Stimulated activated CD4-positive, alpha-beta T cell treated with anti-CD3 and anti-CD28 coated beads, TNF-alpha, amount 100 ng/mL, for 48 hours (primary cell): Measurements from ENCODE around the gene GMDS.

Source experiments
- DNase-seq, 3 donors: peaks; one replicate each; pipeline ENCODE4 v3.0.0-alpha.2; 2020; ENCODE audit warnings: low read depth in 3 of 3

GMDS gene

DNA sequence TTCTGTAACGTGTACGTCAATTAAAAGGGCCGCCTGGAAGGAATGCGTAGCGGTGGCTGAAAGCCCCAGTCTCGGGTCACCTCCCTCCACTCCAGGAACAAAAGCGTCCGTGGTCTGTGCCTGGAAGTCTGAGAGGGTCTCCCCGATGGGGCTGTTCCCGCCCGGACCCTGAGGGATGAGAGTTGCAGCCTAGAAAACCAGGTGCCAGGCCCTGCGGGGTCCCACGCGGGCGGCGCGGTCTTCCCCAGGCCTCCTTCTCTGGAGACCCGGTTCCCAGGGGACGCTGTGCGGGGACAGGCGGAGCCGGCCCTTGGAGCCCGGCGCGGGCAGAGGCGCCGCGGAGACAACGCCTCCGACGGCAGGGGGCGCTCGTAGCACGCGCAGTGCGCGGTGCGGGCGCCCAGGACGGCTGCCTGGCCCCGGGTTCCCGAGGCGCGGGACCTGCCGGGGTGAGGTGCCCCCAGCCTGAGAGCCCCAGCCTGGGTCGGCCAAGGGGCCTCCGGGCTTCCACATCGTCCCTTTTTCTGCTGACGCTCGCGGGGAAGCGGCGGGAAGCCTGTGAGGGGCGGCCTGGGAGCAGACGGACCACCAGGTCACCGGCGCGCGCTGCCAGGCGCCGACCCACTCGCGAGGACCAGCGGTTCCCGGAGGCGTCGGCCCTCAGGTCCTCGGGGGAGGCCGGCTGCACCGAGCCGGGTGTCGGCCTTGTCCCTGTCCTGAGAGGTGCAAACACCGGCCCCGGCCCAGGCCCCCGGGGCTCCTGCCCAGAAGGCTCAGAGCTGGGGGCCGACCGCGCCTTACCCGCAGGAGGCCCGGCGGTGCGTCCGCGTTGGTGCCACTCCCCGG lies 641.0 kb downstream of the GMDS start:
- peak in 2 of 3 donors; percentile 41 to 72 for DNase-seq

- no peak for DNase-seq
These were observed 641.7 kb downstream of the GMDS start for GRCh38 chr6:1603708-1604107.

DNA sequence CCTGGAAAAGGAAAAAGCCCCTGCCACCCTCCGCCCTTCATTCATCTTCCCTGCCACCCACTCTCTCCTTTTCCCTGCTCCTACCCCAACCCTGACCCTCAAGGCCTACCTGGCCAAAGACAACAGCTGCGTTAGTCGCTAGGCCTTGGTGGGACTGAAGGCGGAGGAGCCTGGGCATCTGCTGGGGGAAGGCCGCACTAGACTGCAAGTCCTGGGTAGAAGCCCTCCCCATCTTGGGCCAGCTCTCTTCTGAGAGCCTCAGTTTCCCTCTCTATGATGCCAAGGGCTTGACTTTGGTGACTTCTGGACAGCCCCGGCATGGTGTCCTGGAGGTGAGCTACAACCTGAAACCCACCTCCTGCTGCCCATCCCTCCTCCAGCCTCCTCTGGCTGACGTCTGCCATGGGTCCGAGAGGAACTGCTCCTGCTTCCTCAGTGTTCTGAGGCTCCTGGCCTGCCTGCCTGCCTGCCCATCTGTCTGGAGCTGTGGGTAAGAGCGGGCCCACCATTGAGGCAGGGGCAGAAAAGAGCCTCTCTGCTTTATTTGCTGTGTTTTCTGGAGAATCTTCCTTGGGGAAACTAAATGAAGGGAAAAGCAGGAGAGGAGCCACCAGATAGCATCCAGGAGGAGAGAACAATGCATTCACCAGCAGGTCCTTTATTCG lies 643.2 kb downstream of the GMDS start:
- DNase-seq = no peak

GRCh38 chr6:1601158-1602048 lies 644.0 kb downstream of the GMDS start:
- DNase-seq = no peak

- no peak for DNase-seq
These were observed 644.6 kb downstream of the GMDS start for GRCh38 chr6:1600764-1601157.

DNA sequence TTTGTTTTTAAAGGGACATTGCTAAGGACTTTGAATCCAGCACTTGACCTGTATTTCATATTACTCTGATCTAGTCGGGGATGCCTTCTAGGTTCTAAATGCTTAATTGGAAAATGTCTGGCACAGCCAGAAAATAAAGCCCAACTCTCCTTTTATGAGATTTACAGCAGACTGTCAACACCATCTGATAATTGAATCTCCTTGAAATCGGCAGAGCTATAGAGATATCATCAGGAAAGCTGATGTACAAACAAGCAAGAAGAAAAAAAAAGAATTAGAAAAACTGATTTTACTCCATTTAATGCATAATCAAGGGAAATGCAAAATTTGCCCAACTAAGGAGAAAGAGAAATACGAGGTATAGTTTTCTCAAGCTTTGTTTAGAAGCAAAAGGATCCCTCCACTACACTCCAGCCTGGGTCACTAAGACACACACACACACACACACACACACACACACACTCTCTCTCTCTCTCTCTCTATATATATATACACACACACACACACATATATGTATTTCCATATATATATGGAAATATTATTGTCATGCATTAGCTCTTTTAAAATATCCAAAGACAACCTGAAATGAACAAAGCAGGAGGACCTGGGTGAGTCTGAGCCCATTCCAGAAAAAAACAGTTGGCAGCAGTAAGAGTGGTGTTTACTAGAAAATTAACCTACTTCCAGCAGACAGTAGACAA lies 645.2 kb downstream of the GMDS start:
- DNase-seq = no peak

GRCh38 chr6:1599469-1599868 lies 645.9 kb downstream of the GMDS start:
- no peak for DNase-seq

DNA sequence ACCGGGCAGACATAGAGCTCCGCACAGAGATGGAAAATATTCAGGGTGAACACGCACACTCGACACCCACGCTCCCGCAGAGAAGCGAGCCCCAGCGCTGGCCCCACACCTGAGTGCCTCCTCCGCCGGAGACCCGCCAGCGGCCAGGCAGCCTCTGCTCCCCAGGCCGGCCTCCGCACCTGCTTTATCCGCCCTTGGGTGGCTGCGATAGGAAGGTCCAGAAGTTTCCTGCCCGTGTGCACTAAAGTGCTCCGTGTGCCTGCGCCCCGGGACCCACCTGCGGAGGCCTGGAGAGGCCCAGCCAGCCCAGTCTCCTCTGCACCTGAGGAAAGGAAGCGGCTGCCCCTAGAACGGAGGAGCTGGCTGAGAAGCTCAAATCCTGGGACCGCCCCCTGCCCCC lies 646.5 kb downstream of the GMDS start:
- no peak for DNase-seq

DNA sequence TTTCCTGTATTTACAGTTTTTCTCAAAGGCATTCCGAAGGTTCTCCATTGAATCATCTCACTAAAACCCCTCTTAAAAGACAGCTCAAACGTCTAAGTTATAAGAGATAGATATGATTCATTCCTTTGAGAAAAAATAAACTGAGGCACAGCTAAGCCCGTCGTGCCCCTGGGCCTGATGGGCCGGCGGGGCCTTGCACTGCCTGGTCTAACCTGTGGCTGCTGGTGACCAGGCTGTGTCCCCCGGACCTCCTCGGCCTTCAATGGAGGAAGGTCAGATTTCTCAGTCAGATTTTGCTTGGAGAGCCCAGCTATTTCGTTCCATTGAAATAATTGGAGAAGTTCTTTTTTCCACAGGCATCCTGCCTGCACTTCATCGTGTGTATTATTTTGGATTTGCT lies 647.0 kb downstream of the GMDS start:
- no peak for DNase-seq

DNA sequence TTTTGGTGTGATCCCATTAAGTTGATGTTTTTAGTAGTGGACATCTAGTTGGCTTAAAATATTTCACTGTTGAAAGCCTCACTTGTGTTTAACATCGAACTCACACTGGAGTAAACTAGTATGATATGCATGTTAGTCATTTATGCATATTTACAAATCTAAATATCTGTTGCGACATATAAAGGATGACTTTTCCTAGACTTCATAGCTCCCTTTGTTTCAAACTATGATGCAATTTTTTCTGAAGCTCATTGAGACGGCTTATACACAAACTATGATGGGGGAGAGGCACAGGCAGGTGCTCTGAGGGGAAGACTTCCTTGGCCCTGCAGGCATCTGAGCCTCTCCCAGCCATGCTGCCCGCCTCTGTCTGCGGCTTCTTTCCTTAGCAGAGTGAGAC lies 647.5 kb downstream of the GMDS start:
- no peak for DNase-seq

DNA sequence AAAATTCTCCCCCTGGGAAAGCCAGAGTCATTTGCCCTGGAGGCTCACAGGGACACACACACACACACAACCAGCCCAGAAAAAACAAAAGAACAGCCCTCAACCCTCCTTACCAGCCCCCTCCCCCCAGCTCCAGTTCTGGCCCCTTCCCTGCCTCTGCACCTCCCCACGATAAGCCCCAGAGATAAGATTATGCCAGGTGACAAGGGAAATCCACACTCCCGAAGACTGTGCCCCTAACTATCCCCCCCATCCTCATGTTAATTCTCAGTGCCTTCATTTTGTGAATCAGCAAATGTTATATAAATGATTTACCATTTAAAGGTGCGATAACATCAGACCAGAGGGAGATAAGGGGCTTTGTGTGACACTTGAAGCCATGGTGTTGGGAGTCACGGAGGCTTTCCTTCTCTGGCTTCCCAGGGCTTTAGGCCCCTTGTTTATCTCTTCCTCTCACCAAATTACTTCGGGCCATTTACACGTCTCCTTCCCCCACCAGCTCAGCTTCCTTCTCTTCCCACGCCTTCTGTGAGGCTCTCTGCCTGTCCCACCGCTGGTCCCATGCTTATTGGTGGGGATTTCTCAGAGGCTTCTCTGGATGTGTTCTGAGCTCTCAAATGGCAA lies 648.2 kb downstream of the GMDS start:
- DNase-seq = no peak

DNA sequence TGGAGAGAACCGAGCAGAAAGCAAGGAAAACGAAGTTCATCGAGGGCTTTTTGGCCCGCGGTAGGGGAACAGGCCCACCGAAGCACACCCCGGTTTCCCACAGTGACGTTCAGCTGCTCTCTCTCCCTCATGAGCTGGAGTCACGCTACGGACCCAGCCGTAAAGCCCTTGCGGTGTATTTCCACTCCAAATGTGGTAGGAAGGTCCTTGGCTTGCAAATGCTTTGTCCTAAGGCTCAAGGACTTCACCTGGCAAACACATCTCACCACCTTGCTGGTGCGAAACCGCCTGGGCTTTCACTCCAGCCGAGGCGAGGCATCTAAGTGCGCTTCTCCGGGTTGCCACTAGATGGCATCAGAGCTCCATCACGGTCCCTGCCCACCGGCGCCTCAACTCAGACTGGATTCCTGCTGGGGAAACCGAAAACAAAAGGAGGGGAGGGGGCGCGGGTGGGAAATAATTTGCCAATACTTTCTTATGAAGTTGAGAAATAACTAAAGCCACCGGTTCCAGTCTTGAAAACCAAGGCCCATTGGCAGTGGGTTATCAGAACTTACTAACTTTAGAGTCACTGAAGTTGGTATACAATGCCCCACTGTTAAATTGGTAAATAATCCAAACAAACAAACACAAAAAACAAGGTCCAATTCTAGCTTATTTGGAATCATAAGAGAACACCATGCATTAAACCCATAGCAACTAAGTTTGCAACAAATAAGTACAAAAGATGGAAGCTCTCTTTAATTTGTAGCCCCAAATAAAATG lies 649.1 kb downstream of the GMDS start:
- peak in 2 of 3 donors; percentile 34 to 36 for DNase-seq

- DNase-seq = no peak
These were observed 649.9 kb downstream of the GMDS start for GRCh38 chr6:1595271-1596087.

DNA sequence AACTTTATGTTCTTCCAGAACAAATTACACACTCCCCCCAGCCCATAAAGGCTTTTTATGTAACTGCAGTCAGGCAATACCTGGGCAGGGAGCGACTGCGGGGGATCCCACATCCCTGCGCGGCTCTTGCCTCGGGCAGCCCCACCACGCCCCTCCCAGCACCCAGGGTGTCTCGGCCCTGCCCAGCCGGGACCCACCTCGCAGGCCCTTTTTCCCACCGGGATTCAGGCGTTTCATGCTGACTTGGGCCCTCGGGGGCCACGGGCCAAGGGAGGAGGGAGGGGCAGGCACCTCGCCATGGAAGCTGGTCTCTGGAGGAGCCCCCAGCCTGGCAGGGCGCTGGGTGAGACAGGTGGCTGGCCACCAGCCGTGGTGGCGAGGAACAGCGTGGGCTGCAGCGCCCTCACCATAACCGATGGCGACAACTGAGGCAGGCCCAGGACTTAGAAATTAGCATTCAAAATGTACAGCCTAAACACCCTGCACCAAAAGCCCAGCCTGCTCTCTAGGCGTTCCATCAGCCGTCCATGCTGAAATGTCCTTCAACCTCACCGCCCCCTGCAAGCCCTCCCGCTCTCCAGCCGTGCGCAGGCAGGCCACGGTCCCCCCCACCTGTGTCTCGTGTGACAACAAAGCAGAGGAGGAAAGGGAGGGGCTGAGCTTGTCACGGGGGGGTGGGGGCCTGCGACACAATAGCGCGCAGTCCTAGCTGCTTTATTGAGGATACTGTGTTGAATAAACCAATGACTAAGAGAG lies 650.8 kb downstream of the GMDS start:
- no peak for DNase-seq

- DNase-seq = no peak
These were observed 651.5 kb downstream of the GMDS start for GRCh38 chr6:1593958-1594314.

- no peak for DNase-seq
These were observed 652.0 kb downstream of the GMDS start for GRCh38 chr6:1593286-1593957.

DNA sequence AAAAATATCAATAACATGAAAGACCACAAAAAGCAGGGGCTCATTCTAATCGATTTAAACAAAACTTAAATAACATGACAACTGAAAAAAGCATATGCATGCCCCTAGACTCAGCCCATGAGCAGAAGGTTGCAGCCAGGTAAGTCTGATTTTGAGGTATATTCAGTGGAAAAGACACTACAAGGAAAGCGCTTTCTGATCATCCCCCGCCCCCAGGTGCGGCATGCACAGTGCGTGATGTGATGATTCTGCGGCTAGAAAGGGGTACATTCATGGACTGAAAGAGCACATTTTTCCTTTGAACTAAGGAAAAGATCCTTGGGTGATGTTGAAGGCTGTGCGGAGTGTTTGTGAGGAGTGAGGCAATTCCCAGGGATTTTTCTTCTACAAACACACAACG lies 652.6 kb downstream of the GMDS start:
- no peak for DNase-seq

DNA sequence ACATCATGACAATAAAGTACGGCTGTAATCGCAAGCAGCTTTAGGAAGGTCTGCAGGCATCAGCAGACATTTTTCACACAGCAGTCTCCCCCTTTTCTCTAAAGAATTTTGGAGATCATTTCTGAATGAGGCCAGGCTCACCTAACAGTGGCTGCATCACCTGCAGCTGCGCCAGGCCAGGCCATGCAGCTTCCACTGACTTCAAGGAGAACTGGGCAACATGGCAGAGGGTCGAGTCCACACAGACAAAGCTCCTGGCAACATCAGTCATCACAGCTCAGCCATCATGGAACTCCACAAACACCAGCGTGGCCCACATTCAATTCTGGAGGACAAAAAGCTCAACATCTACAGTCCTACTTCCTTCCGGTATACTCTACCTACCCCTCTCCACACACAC lies 653.5 kb downstream of the GMDS start:
- no peak for DNase-seq
